ENCODE measurements around the gene SDCBP2.

DNA sequence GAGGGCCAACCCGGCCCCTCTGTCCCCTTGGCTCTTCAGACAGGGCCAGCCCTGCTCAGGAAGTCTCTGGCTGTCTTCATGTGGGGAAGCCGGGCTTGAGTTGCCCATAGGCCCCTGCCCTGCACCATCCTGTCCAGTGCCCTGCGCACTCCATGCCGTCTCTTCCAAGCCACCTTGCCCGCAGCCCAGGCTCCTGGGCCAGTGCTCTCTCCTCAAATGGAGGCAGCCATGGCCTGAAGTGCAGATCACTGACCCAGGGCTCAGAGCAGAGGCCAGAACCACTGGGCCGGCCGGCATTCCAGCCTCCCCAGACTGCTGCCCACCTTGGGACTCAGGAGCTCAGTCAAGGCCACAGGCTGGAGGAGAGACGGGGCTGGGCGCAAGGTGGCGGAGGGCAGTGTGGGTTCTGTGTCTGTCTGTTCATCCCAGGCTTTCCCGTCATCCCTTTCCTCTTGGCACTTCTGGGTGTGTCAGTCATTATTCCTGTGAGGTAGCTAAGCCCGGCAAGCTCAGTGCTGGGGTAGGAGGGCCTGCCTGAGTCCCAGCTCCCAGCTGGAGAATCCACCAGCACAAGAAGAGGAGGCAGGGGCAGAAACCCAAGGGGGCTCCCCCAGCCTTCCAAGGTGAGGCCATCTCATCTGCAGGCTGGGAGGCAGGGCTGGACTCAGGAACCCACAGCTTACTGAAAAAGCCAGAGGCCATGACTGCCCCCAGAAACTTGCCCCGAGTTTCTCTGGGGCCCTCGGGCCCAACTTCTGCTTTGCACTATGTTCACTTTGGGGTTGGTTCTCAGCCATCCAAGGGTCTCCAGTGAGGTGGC, 22.4 kb downstream of the SDCBP2 start:
- TF ChIP-seq, protein P1, sequence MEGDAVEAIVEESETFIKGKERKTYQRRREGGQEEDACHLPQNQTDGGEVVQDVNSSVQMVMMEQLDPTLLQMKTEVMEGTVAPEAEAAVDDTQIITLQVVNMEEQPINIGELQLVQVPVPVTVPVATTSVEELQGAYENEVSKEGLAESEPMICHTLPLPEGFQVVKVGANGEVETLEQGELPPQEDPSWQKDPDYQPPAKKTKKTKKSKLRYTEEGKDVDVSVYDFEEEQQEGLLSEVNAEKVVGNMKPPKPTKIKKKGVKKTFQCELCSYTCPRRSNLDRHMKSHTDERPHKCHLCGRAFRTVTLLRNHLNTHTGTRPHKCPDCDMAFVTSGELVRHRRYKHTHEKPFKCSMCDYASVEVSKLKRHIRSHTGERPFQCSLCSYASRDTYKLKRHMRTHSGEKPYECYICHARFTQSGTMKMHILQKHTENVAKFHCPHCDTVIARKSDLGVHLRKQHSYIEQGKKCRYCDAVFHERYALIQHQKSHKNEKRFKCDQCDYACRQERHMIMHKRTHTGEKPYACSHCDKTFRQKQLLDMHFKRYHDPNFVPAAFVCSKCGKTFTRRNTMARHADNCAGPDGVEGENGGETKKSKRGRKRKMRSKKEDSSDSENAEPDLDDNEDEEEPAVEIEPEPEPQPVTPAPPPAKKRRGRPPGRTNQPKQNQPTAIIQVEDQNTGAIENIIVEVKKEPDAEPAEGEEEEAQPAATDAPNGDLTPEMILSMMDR (IDR thresholded peaks at IDR 0.05 in 4 of 5, conservative IDR thresholded peaks at IDR 0.05 in 1 of 5) = no peak
- TF ChIP-seq POLR2A (IDR thresholded peaks at IDR 0.05) = no peak
